Activated naive CD4-positive, alpha-beta T cell treated with anti-CD3 and anti-CD28 coated beads, Interleukin-2, amount 50 U/mL, for 16 hours (primary cell): Measurements from ENCODE around the gene SMARCB1.
A peak's percentile ranks its signal among the peaks of the same experiment; 100 is the strongest.

ENCODE experiments used
- DNase-seq: peaks from one replicate; pipeline ENCODE4 v3.0.0-alpha.2; 2020

The SMARCB1 gene

DNA sequence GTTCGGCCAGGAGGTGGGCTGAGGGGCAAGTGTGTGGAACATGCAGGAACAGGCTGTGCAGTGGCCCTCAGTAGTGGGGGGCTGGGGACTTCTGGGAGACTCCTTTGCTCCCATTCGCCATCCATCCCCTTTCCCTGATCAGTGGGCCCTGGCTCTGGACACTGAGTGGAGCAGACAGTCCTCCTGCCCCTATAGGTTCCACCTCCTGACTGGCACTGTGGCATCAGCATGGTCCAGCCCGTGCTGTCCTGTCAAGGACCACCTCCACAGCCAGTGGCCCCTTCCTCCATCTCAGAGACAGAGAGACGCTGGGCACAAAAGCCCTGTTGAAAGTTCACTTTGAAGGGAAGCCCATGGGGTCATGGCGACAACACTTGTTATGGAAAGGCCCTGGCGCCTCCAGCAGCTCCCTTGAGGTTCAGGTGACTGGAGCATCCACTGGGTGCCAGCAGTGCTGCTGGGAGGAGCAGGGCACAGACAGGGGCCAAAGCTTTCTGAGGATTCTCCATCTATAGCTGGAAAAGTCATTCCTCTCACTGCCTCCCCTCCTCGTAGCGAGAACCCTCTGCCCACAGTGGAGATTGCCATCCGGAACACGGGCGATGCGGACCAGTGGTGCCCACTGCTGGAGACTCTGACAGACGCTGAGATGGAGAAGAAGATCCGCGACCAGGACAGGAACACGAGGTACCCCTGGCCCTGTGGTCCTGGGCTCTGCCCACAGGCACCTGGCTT, 46.4 kb downstream of the SMARCB1 start:
- DNase-seq = no peak

DNA sequence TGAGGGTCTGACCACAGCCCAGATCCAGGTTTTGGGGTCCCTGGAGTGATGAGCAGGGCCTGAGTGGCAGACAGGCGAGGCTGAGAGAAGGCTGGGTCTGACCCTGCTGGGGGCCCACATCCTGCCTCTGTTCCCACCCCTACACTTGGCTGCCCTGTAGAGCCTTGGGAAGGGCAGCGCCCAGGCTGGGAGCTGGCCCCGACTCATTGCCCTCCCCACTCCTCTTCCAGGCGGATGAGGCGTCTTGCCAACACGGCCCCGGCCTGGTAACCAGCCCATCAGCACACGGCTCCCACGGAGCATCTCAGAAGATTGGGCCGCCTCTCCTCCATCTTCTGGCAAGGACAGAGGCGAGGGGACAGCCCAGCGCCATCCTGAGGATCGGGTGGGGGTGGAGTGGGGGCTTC, 47.1 kb downstream of the SMARCB1 start:
- no peak for DNase-seq

DNA sequence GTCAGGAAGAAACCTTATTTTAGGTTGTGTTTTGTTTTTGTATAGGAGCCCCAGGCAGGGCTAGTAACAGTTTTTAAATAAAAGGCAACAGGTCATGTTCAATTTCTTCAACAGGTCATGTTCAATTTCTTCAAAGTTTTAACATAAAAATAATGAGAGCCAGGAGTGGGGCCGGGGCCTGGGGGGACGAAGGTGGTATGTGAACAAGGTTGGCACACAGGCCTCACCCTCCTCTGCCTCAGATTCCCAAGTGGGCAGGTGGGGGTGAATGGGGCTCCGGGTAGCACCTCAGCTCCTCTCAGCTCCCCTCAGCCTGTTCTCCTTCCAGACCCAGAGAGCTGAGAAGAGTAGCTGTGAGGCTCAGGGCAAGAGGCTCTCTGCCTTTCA, 47.6 kb downstream of the SMARCB1 start:
- DNase-seq = no peak

DNA sequence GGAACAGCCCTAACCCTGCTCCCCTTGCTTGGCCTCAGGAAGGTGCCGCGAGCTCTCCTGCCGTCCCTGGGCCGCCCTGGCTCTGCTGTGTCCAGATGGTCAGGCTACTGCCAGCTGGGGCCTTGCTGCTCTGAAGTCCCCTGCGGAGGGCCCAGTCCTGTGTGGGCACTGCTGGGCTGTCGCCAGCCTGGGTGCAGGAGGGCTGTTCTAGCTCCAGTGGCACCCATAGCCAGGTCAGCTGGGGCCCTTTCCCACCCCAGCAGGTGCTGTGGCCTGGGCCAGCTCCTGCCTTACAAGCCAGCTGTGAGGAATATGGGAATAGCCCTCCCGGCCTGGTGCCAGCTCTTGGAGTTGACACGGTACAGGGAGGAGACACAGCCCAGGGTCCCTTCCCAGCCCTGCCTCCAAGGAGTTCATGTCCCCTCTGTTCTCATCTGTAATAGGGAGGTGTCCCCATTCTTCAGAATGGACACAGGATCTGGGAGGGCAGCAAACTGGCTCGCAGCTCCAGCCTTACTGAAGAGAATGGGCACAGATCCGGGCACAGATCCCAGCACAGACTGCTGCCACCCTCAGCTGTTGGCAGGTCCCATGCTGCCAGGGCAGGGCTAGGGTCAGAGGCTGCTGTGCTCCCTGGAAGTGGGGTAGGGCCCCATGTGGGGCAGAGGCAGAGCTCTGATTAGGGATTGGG, 48.2 kb downstream of the SMARCB1 start:
- no peak for DNase-seq

DNA sequence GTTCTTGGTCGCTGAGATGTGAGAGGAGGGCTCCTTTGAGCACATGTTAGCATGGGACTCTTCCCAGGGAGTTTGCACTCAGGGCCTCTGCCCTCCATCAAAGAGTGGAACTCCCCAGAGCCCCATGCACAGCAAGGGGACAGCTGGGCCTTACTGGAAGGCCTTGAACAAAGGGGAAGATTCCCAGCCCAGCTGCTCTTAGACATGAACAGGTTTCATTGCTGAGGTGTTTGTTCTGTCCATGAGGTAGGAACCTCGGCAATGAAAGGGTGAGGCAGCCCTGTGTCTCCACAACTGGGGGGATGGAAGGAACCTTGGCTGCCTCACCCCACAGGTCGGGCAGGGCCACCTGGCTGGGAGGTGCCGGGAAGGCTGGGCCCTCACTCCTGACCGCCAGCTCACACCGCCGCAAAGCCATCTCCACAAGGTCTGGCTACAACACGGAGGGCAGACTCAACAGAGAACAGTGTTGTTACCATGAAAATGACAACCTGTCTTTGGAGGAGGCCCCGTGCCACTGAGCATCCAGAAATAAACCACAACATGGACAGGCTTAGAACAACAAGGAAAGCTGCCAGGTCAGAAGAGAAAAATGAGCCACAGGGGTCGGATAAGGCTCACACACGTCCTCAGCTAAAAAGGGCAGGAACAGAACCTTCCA, 48.8 kb downstream of the SMARCB1 start:
- no peak for DNase-seq

GRCh38 chr22:23836281-23836680, 49.5 kb downstream of the SMARCB1 start:
- no peak for DNase-seq

DNA sequence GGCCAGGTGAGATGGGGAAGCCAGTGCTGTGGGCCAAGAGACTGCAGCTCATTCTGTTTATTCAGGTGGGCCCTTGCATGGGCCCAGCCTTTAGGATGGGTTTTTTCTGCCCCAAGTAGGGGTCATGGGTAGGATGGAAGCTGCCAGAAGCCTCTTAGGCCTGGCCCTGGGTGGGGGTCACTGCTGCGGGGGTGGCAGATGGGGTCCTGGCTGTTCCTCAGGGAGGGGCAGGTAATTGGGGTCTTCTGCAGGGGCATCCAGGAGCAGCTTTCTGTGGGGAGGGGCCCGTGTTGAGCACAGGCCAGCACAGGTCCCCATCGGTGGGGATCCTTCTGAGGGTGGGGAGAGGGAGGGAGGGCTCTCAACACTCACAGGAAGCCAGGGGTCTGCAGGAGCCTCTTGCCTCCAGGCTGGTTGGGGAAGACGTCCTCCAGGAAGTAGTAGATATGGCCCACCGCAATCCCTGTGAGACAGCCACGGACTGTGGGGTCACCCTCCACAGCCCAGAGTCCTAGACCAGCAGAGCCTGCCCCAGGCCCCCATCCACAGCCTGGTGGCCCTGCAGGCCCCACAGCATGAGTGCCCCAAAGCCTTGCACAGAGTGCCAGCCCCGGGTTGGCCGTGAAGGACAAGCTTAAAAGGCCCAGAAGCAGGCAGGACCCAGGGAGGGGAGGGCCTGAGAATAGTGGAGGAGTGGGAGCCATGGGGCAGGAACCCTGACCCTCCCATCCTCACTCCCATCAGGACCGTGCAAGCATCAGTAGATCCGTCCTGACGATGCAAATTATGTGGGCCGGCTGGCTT, 50.1 kb downstream of the SMARCB1 start:
- no peak for DNase-seq

- DNase-seq = no peak
Observed at GRCh38 chr22:23837496-23837859, 50.7 kb downstream of the SMARCB1 start.

GRCh38 chr22:23837911-23838680, 51.3 kb downstream of the SMARCB1 start:
- DNase-seq = no peak

- peak; percentile 95 for DNase-seq
Observed at GRCh38 chr22:23838681-23839468, 52.1 kb downstream of the SMARCB1 start, which contains the start of gene DERL3. Gene DERL3 (minus strand): TSS chr22:23839006. CDS start chr22:23838987, 19 bp downstream.

DNA sequence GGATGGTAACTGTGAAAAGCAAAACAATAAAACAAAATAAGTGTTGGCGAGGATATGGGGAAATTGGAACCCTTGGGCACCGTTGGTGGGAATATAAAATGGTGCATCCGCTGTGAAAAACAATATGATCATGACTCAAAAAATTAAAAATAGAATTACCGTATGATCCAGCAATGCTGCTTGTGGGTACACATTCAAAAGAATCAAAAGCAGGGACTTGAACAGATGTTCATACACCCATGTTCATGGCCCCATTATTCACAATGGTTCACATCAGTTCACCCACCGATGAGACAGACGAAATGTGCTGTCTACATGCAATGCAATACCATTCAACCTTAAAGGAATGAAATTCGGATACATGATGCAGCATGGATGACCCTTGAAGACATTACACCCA, 53.3 kb downstream of the SMARCB1 start:
- DNase-seq = no peak

GRCh38 chr22:23841292-23841691, 54.5 kb downstream of the SMARCB1 start:
- no peak for DNase-seq

DNA sequence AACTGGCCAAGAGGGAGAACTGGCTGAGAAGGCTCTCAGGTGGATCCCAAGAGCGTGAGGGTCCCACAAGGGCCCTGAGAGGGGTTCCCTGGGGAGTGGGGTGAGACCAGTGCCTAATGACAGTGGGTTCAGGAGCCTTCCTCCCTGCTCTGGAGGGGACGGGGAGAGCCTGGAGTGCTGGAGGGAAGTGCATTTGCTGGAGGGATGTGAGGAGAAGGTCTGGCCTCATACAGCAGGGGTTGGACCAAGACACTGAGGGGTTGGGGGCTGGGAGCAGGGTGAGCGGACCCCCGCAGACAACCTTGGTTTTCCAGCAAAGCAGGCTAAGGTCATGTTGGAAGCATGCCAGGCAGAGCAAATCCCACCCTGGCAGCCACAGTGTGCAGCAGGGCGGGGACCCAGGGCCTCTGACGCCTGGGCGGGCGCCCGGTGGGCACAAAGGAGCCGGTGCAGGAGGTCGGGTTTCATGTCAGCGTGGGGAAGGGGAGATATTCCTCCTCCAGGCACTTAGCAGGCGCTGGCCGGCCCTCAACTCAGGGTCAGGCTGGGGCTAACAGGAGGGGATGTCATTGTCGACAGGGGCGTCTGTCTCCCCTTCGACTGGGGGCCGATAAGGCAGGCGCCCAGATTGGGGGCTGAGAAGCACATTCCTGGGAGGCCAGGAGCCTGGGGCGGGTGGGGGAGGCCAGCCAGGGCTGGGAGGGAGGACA, 55.1 kb downstream of the SMARCB1 start:
- no peak for DNase-seq

- DNase-seq = no peak
Observed at GRCh38 chr22:23842599-23842998, 55.8 kb downstream of the SMARCB1 start.

GRCh38 chr22:23844739-23845202, 58.0 kb downstream of the SMARCB1 start:
- no peak for DNase-seq

DNA sequence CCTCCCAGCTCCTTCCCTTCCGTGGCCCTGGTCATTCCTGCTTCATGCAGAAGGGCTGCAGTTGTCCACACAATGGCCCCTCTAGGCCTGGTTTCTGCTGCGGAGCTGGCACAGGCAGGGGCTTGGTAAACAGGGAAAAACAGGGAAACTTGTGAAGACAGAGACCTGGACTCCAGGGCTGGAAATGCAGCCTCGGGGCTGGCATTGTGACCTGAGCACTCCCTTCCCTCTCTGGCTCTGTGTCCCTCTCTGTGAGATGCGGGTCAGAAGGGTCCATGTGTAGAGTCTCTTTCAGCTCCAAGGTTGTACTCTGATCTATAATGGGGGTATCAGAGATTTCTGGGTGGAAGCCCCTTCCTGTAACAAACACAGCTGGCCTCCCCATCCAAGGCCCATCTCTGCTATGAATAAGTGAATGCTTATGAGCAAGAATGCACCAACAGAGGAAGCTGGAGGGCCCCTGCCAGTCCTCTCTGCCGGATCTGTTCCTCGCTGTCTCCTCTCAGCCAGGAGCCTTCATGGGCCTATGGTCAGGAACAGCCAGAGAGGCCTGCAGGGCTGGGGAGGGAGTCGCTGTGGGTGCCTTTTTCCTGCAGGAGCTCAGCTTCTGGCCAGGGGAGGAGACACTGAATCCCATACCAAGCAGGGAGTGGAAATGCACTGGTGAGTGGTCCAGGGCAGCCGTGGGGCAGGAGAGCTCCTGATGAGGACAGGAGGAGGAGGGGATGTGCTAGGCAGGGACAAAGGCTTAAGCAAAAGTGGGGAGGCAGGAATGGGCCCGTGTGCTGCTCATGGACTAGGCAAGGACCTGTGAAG, 58.7 kb downstream of the SMARCB1 start:
- no peak for DNase-seq

DNA sequence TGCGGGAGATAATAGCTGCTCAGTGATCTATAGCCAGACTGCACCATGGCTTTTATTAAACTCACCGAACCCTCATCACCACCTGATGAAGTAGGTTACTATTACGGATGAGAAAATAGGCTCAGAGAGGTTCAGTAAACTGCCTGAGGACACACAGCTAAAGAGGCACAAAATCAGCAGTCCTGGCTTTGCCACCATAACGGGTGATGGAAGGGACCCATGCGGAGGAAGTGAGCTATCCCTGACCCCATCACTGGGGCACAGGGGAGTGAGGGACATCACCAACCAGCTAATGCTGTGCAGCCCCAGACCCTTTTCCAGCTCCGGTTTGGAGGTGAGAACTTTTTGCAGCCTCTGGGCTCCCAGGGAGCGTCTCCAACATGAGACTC, 59.3 kb downstream of the SMARCB1 start:
- no peak for DNase-seq

DNA sequence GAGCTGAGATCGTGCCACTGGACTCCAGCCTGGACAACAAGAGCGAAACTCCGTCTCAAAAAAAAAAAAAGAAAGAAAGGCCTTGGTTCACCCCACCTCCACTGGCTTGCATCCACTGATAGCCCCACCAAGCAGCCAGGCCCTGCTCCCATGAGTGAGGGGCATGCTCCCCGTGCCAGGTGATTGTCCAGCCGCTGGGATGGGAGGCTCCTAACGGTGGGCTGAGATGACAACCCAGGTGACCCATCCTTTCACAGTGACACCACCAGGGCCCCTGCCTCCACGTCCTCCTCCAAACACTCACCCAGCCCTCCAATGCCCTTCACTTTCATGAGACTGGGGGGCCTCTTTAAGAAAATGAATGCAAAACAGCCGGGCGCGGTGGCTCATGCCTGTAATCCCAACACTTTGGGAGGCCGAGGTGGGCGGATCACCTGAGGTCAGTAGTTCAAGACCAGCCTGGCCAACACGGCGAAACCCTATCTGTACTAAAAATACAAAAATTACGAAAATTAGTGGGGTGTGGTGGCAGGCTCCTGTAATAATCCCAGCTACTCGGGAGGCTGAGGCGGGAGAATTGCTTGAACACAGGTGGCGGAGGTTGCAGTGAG, 60.6 kb downstream of the SMARCB1 start:
- DNase-seq = no peak
